ENCODE results near the gene ARIH2. TPM values are rescaled to one million over a fixed set of nuclear protein-coding genes. Genes with fewer than 3 reads are reported as not detected.

ARIH2 gene
- 120 TPM for total RNA-seq

GRCh38 chr3:48918388-48919214 lies at the start of gene ARIH2:
Gene ARIH2, plus strand, starts transcription at chr3:48918842. Its CDS starts 8,717 bp downstream, at chr3:48927559.

GRCh38 chr3:48898383-48899234 lies 20.0 kb upstream of the ARIH2 start, which contains the start of gene SLC25A20:
Gene SLC25A20, minus strand, starts transcription at chr3:48898882. Its CDS starts 88 bp downstream, at chr3:48898794.

GRCh38 chr3:48989796-48990635 lies 71.4 kb downstream of the ARIH2 start, which contains the start of gene P4HTM:
Gene P4HTM, plus strand, starts transcription at chr3:48990241. Its CDS starts 16 bp downstream, at chr3:48990257.

GRCh38 chr3:49007068-49007770 lies 88.6 kb downstream of the ARIH2 start, which contains the start of gene WDR6:
Gene WDR6, plus strand, starts transcription at chr3:49007391. Its CDS starts 41 bp downstream, at chr3:49007432.

GRCh38 chr3:49017971-49018706 lies 99.5 kb downstream of the ARIH2 start, which contains the start of gene DALRD3:
Gene DALRD3, minus strand, starts transcription at chr3:49018580. Its CDS starts 16 bp downstream, at chr3:49018564.

GRCh38 chr3:49021813-49022687 lies 103.4 kb downstream of the ARIH2 start, which contains the start of gene NDUFAF3:
Gene NDUFAF3, plus strand, starts transcription at chr3:49022121. Its CDS starts 24 bp downstream, at chr3:49022145.

GRCh38 chr3:49028673-49029562 lies 110.3 kb downstream of the ARIH2 start, which contains the start of gene IMPDH2:
Gene IMPDH2, minus strand, starts transcription at chr3:49029398. Its CDS starts 48 bp downstream, at chr3:49029350.

Small RNAs within 50 kb of the gene (small RNA-seq; reads per million reads assigned to genes)
- gene MIR191 (ENCODE audit: low replicate concordance): 3,021 reads per million, percentile 99 among the genes with 10 or more reads in this experiment
- gene MIR425 (ENCODE audit: low replicate concordance): 73.6 reads per million, percentile 95 among the genes with 10 or more reads in this experiment

Other genes starting within 250 kb of the ARIH2 start
- 18.5 TPM for gene NCKIPSD, start 232.9 kb upstream of the ARIH2 start, total RNA-seq
- gene IP6K2, start 201.6 kb upstream of the ARIH2 start, total RNA-seq: 147 TPM
- 26.3 TPM for gene PRKAR2A, start 71.0 kb upstream of the ARIH2 start, total RNA-seq
- gene SLC25A20, start 20.0 kb upstream of the ARIH2 start, total RNA-seq: 7.2 TPM
- 78.3 TPM for gene P4HTM, start 71.4 kb downstream of the ARIH2 start, total RNA-seq
- 131 TPM for gene WDR6, start 88.5 kb downstream of the ARIH2 start, total RNA-seq
- 53.2 TPM for gene DALRD3, start 99.7 kb downstream of the ARIH2 start, total RNA-seq
- 43.8 TPM for gene NDUFAF3, start 103.3 kb downstream of the ARIH2 start, total RNA-seq
- gene IMPDH2, start 110.6 kb downstream of the ARIH2 start, total RNA-seq: 133 TPM
- gene QRICH1, start 175.2 kb downstream of the ARIH2 start, total RNA-seq: 187 TPM
- gene QARS1, start 185.9 kb downstream of the ARIH2 start, total RNA-seq: 170 TPM
- gene USP19, start 202.0 kb downstream of the ARIH2 start, total RNA-seq: 63.9 TPM
- gene LAMB2, start 214.2 kb downstream of the ARIH2 start, total RNA-seq: 69.2 TPM
- 24.7 TPM for gene CCDC71, start 247.5 kb downstream of the ARIH2 start, total RNA-seq